Parathyroid adenoma (tissue), 2 donors: ENCODE results near the gene PPP1R7.

Experiments used
- H2AFZ ChIP-seq: fragments of 300-600 bp; sonication (generic); one replicate; pipeline ENCODE4 v1.7.0; 2017; ENCODE audit warnings: antibody characterized with exemption, mild to moderate bottlenecking
- H3K27ac ChIP-seq: fragments of 300-600 bp; sonication (generic); one replicate; pipeline ENCODE4 v1.7.0; 2017
- H3K27me3 ChIP-seq: fragments of 300-600 bp; sonication (generic); one replicate; pipeline ENCODE4 v1.7.0; 2017; ENCODE audit warnings: low read length; ENCODE audit not compliant: control insufficient read depth, insufficient read depth
- H3K36me3 ChIP-seq: fragments of 300-600 bp; sonication (generic); one replicate; pipeline ENCODE4 v1.7.0; 2017; ENCODE audit warnings: low read length; ENCODE audit not compliant: control insufficient read depth, insufficient read depth
- H3K4me1 ChIP-seq: fragments of 300-600 bp; sonication (generic); one replicate; pipeline ENCODE4 v1.7.0; 2017; ENCODE audit warnings: control low read depth
- H3K4me2 ChIP-seq: fragments of 300-600 bp; sonication (generic); one replicate; pipeline ENCODE4 v1.7.0; 2017; ENCODE audit warnings: low read length
- H3K4me3 ChIP-seq: fragments of 300-600 bp; sonication (generic); one replicate; pipeline ENCODE4 v1.7.0; 2017; ENCODE audit warnings: low read depth, low read length
- H3K79me2 ChIP-seq: fragments of 300-600 bp; sonication (generic); one replicate; pipeline ENCODE4 v1.7.0; 2017; ENCODE audit warnings: control low read depth
- H3K9ac ChIP-seq: fragments of 300-600 bp; sonication (generic); one replicate; pipeline ENCODE4 v1.7.0; 2017; ENCODE audit warnings: mild to moderate bottlenecking
- H3K9me3 ChIP-seq: fragments of 300-600 bp; sonication (generic); one replicate; pipeline ENCODE4 v1.7.0; 2017; ENCODE audit warnings: low read length; ENCODE audit not compliant: control insufficient read depth
- CTCF ChIP-seq: fragments of 300-600 bp; sonication (generic); IDR thresholded peaks from one replicate; pipeline ENCODE4 v1.7.0; 2017; ENCODE audit warnings: antibody characterized with exemption, mild to moderate bottlenecking
- donor health status: primary hyperparathyroidism.

Gene PPP1R7

GRCh38 chr2:241159116-241159515 lies 8.8 kb downstream of the PPP1R7 start:
- Histone ChIP-seq H3K9ac (no peak overlapping the region), H3K4me2 (no peak overlapping the region), H3K4me3 (no peak overlapping the region), H3K36me3 (no peaks in the 10 kb centered on the region), H3K79me2 (no peaks in the 10 kb centered on the region), H3K9me3 (no peaks in the 10 kb centered on the region), H3K27ac (no peak overlapping the region), H2AFZ (no peak overlapping the region), H3K4me1 (peaks cover 4% of the 10 kb centered on the region), H3K27me3 (no peaks in the 10 kb centered on the region)
- TF ChIP-seq CTCF, result no peak

GRCh38 chr2:241160318-241160717 lies 10.1 kb downstream of the PPP1R7 start:
- Histone ChIP-seq H3K9me3 (no peaks in the 10 kb centered on the region), H3K36me3 (no peaks in the 10 kb centered on the region), H3K4me2 (no peak overlapping the region), H3K79me2 (no peaks in the 10 kb centered on the region), H3K4me1 (peaks cover 4% of the 10 kb centered on the region), H3K27ac (no peak overlapping the region), H3K27me3 (no peaks in the 10 kb centered on the region), H3K4me3 (no peak overlapping the region), H3K9ac (no peak overlapping the region), H2AFZ (no peak overlapping the region)
- no peak for TF ChIP-seq CTCF

- no peak overlapping the region for H3K4me3 ChIP-seq
- H3K27me3 ChIP-seq, result no peaks in the 10 kb centered on the region
- no peaks in the 10 kb centered on the region for H3K9me3 ChIP-seq
- H2AFZ ChIP-seq, result no peak overlapping the region
- TF ChIP-seq CTCF, result no peak
- no peaks in the 10 kb centered on the region for H3K36me3 ChIP-seq
- H3K9ac ChIP-seq, result no peak overlapping the region
- H3K4me1 ChIP-seq, result peaks cover 4% of the 10 kb centered on the region
- no peak overlapping the region for H3K4me2 ChIP-seq
- no peaks in the 10 kb centered on the region for H3K79me2 ChIP-seq
- H3K27ac ChIP-seq, result no peak overlapping the region
Measured at GRCh38 chr2:241161646-241162281, 11.5 kb downstream of the PPP1R7 start.

GRCh38 chr2:241163601-241164118 lies 13.4 kb downstream of the PPP1R7 start:
- Histone ChIP-seq H3K4me3 (no peak overlapping the region), H3K9me3 (no peaks in the 10 kb centered on the region), H3K9ac (no peak overlapping the region), H3K4me2 (no peak overlapping the region), H3K4me1 (no peaks in the 10 kb centered on the region), H2AFZ (no peak overlapping the region), H3K36me3 (no peaks in the 10 kb centered on the region), H3K79me2 (peaks cover 3% of the 10 kb centered on the region), H3K27me3 (no peaks in the 10 kb centered on the region), H3K27ac (no peak overlapping the region)
- no peak for TF ChIP-seq CTCF

- Histone ChIP-seq H3K27me3 (no peaks in the 10 kb centered on the region), H2AFZ (no peak overlapping the region), H3K27ac (no peak overlapping the region), H3K79me2 (peaks cover 3% of the 10 kb centered on the region), H3K4me2 (no peak overlapping the region), H3K4me3 (no peak overlapping the region), H3K4me1 (no peaks in the 10 kb centered on the region), H3K9ac (no peak overlapping the region), H3K36me3 (no peaks in the 10 kb centered on the region), H3K9me3 (no peaks in the 10 kb centered on the region)
- no peak for TF ChIP-seq CTCF
Measured at GRCh38 chr2:241168366-241168765, 18.1 kb downstream of the PPP1R7 start.
